Measurements from ENCODE around the gene WASF3.
"Not testable (repeated sequence)": the region's sequence is repeated elsewhere in the genome, so short reads cannot be mapped to it uniquely, and the experiment has no call there.

GRCh38 chr13:26635634-26636033, 78.2 kb downstream of the WASF3 start:
- TF ChIP-seq CTCF (IDR thresholded peaks at IDR 0.05 in 4 of 5, conservative IDR thresholded peaks at IDR 0.05 in 1 of 5); POLR2A (IDR thresholded peaks at IDR 0.05): not testable (repeated sequence)

All from gastrocnemius medialis (tissue), 4 donors.